Retinal pigment epithelial cell (primary cell): ENCODE measurements around the gene MIER3.

Experiments used
- DNase-seq: peaks from one replicate; pipeline ENCODE4 v3.0.0-alpha.2; 2010; ENCODE audit warnings: low read depth
- H3K4me3 ChIP-seq: 2 replicates; pipeline ENCODE4 v1.5.1; 2011; ENCODE audit warnings: mild to moderate bottlenecking, low read length, control low read depth, moderate library complexity
- CTCF ChIP-seq: conservative IDR thresholded peaks from 2 replicates; pipeline ENCODE4 v1.5.1; 2011; ENCODE audit warnings: low read depth, low read length, control low read depth, inconsistent platforms

The MIER3 gene

DNA sequence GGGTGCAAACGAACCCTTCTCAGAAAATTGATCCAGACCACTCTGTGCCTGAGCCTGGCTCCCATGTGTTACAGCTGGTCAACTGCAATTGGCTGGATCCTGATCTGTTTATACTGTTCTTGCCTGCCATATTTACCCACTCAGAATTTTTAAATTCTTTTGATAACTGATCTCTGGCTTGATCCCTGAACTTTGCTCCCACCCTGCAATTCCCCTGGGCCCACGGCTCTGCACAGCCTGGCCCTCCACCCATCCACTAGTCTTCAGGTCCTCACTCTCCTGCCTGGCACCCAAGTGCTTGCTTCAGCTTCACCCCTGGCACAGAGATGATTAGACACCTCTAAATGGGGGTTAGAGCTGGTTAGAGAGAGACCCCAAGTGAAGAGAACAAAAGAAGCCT, 25.9 kb upstream of the MIER3 start:
- H3K4me3 ChIP-seq: no peak overlapping the region
- no peak for DNase-seq
- no peak for TF ChIP-seq CTCF

DNA sequence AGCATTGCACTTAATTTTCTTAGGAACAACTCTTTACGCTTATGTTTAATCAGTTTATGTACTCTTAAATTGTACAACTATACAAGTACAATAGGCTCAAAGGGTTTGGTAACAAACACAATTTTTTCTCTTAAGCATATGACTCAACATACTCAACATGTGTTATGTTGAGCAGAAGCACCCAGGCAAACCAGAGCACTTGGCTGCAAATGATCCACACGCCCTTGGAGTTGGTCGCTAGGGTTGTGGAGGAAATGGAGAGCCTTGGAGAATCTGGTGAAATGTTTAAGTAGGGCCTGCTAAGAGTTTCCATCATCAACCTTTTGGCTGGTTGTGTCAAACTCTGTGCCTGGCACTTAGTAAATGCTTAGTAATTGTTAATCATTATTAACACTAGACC, 25.1 kb upstream of the MIER3 start:
- no peak overlapping the region for H3K4me3 ChIP-seq
- TF ChIP-seq CTCF: no peak
- DNase-seq: no peak

DNA sequence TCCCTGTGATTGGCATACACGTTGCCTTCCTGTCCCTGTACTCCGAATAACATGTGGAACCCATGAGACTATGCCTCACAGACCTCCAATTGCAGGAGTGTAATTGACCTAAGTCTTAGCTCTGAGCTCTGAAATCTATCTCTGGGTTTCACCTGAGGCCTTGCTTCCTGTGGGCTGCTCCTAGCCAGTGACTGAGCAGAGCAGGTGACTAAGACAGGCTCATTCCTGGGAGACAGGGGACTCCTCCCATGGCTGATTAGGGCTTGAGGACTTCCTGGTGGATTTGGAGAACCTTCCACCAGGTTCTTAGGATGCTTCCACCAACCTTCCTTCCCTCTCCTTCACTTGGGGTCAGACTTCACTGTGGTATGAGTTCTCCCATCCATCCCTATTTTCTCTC, 22.3 kb upstream of the MIER3 start:
- TF ChIP-seq CTCF: no peak
- DNase-seq: no peak
- no peak overlapping the region for H3K4me3 ChIP-seq

GRCh38 chr5:56973473-56973872, 21.6 kb upstream of the MIER3 start:
- no peak overlapping the region for H3K4me3 ChIP-seq
- DNase-seq: no peak
- no peak for TF ChIP-seq CTCF

DNA sequence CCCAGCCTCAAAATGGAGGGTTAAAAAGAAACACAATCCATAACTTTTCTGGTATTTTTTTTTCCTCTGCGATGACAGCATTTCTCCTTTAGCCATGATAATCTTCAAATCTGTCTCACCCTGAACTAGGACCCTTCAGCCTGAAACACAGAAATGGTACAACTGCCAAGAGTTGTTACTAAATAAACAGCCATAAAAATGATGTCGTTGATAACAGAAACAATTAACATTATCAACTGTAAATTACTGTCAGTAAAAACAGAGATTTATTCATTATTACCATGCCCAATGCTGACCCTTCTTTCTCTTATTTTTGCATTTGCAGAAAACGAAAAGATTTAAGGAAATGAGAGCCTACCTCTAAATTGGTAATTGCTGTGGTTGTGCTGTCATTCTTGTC, 19.4 kb upstream of the MIER3 start:
- DNase-seq: no peak
- no peak overlapping the region for H3K4me3 ChIP-seq
- TF ChIP-seq CTCF: no peak

DNA sequence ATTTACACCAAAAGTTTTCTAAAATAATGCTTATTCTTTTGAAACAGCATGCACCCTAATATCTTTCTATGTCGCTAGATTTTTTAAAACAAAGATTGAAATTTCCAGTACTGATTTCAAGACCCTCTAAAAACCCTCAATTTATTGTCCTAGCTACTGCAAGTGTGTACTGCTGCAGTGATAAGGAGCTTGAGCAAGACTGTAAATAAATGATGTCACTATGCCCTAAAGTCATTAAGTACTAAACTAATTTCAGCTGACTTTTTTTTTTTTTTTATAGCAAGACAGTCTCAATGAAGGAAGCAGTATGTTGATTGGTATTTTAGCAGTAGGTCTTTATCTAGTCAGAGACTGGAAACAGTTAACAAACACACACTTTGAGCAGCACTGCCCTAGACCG, 12.2 kb upstream of the MIER3 start:
- H3K4me3 ChIP-seq: no peak overlapping the region
- no peak for TF ChIP-seq CTCF
- DNase-seq: no peak

- H3K4me3 ChIP-seq: no peak overlapping the region
These were observed 11.3 kb upstream of the MIER3 start for GRCh38 chr5:56963246-56963645.

More at GRCh38 chr5:56963246-56963645, 11.3 kb upstream of the MIER3 start:
- no peak for TF ChIP-seq CTCF
- no peak for DNase-seq
